ENCODE data around the gene PPP1R9A. TPM values are rescaled to one million over a fixed set of nuclear protein-coding genes. Genes with fewer than 3 reads are reported as not detected.

The PPP1R9A gene
- polyA plus RNA-seq, 1 donor from 2014 or later, result 52.8 TPM

DNA sequence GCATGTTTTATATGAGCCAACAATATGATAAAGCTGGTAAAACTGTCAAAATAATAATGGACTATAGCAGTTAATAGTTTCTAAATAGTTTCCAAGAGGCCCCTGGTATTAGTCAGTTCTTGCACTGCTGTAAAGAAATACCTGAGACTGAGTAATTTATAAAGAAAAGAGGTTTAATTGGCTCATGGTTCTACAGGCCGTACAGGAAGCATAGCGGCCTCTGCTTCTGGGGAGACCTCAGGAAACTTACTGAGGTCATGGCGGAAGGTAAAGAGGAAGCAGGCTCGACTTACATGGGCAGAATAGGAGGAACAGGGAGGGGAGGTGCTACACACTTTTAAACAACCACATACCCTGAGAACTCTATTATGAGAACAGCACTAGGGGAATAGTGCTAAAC lies 104.6 kb downstream of the PPP1R9A start:
- Histone ChIP-seq H3K79me2 (replicated peaks; ENCODE audit: insufficient read depth, low read length) (peaks cover 3% of the 10 kb centered on the region), H3K9me3 (ENCODE audit: low read length) (no peaks in the 10 kb centered on the region), H2AFZ (ENCODE audit: low read depth, low read length) (no peak overlapping the region), H3F3A (ENCODE audit: insufficient read depth, low read length, poor library complexity, severe bottlenecking) (no peaks in the 10 kb centered on the region), H3K36me3 (ENCODE audit: insufficient read depth, low read length) (no peaks in the 10 kb centered on the region), H3K4me2 (ENCODE audit: low read length) (no peak overlapping the region), H3K27me3 (ENCODE audit: insufficient read depth, low read depth, low read length) (no peaks in the 10 kb centered on the region), H3K4me3 (ENCODE audit: low read length) (no peak overlapping the region), H4K20me1 (ENCODE audit: insufficient read depth) (no peaks in the 10 kb centered on the region), H3K9ac (ENCODE audit: low read length) (no peak overlapping the region), H3K27ac (ENCODE audit: low read length) (no peak overlapping the region), H3K9me2 (ENCODE audit: insufficient read depth, low read length) (no peaks in the 10 kb centered on the region)
- no peak for TF ChIP-seq MXI1 (conservative IDR thresholded peaks at IDR 0.05; ENCODE audit: poor library complexity, severe bottlenecking)
- TF ChIP-seq, protein P1, sequence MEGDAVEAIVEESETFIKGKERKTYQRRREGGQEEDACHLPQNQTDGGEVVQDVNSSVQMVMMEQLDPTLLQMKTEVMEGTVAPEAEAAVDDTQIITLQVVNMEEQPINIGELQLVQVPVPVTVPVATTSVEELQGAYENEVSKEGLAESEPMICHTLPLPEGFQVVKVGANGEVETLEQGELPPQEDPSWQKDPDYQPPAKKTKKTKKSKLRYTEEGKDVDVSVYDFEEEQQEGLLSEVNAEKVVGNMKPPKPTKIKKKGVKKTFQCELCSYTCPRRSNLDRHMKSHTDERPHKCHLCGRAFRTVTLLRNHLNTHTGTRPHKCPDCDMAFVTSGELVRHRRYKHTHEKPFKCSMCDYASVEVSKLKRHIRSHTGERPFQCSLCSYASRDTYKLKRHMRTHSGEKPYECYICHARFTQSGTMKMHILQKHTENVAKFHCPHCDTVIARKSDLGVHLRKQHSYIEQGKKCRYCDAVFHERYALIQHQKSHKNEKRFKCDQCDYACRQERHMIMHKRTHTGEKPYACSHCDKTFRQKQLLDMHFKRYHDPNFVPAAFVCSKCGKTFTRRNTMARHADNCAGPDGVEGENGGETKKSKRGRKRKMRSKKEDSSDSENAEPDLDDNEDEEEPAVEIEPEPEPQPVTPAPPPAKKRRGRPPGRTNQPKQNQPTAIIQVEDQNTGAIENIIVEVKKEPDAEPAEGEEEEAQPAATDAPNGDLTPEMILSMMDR (IDR thresholded peaks at IDR 0.05; ENCODE audit: poor library complexity, severe bottlenecking), result no peak
- TF ChIP-seq SMC3 (conservative IDR thresholded peaks at IDR 0.05; ENCODE audit: poor library complexity), result no peak
- TF ChIP-seq, protein P2, sequence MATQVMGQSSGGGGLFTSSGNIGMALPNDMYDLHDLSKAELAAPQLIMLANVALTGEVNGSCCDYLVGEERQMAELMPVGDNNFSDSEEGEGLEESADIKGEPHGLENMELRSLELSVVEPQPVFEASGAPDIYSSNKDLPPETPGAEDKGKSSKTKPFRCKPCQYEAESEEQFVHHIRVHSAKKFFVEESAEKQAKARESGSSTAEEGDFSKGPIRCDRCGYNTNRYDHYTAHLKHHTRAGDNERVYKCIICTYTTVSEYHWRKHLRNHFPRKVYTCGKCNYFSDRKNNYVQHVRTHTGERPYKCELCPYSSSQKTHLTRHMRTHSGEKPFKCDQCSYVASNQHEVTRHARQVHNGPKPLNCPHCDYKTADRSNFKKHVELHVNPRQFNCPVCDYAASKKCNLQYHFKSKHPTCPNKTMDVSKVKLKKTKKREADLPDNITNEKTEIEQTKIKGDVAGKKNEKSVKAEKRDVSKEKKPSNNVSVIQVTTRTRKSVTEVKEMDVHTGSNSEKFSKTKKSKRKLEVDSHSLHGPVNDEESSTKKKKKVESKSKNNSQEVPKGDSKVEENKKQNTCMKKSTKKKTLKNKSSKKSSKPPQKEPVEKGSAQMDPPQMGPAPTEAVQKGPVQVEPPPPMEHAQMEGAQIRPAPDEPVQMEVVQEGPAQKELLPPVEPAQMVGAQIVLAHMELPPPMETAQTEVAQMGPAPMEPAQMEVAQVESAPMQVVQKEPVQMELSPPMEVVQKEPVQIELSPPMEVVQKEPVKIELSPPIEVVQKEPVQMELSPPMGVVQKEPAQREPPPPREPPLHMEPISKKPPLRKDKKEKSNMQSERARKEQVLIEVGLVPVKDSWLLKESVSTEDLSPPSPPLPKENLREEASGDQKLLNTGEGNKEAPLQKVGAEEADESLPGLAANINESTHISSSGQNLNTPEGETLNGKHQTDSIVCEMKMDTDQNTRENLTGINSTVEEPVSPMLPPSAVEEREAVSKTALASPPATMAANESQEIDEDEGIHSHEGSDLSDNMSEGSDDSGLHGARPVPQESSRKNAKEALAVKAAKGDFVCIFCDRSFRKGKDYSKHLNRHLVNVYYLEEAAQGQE (IDR thresholded peaks at IDR 0.05; ENCODE audit: borderline replicate concordance), result no peak
- TF ChIP-seq EZH2 (IDR thresholded peaks at IDR 0.05; ENCODE audit: borderline replicate concordance, insufficient read depth, low read length, poor library complexity, severe bottlenecking), result no peak
- TF ChIP-seq EP300 (conservative IDR thresholded peaks at IDR 0.05; ENCODE audit: poor library complexity, severe bottlenecking), result no peak
- TF ChIP-seq TAF1 (IDR thresholded peaks at IDR 0.05; ENCODE audit: low read depth), result no peak
- no peak for TF ChIP-seq RAD21 (conservative IDR thresholded peaks at IDR 0.05)
- TF ChIP-seq POLR2AphosphoS5 (IDR thresholded peaks at IDR 0.05), result no peak

DNA sequence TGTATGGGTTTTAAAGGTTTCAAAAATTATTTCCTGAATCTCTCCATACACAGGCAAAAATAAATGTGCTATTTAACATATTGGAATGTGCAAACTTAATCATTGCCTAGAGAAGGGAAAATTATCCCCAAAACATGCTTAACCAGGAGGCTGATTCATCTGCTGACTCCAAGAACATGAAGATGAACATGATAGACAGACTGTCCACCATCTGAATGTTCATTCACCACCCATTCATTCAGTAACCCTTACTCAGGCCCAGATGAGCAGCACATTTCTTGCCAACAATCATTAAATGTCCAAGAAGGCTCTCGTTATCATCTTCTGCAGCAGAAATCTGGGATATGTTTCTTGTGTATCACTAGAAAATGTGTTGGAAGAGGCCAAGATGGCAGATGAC lies 110.6 kb downstream of the PPP1R9A start:
- Histone ChIP-seq H3K4me3 (ENCODE audit: low read length) (no peak overlapping the region), H3K27me3 (ENCODE audit: insufficient read depth, low read depth, low read length) (no peaks in the 10 kb centered on the region), H3K4me2 (ENCODE audit: low read length) (no peak overlapping the region), H2AFZ (ENCODE audit: low read depth, low read length) (no peak overlapping the region), H3K36me3 (ENCODE audit: insufficient read depth, low read length) (no peaks in the 10 kb centered on the region), H3K9me3 (ENCODE audit: low read length) (no peaks in the 10 kb centered on the region), H3K79me2 (replicated peaks; ENCODE audit: insufficient read depth, low read length) (peaks cover 3% of the 10 kb centered on the region), H4K20me1 (ENCODE audit: insufficient read depth) (no peaks in the 10 kb centered on the region), H3K27ac (ENCODE audit: low read length) (no peak overlapping the region), H3F3A (ENCODE audit: insufficient read depth, low read length, poor library complexity, severe bottlenecking) (no peaks in the 10 kb centered on the region), H3K9ac (ENCODE audit: low read length) (no peak overlapping the region), H3K9me2 (ENCODE audit: insufficient read depth, low read length) (no peaks in the 10 kb centered on the region)
- TF ChIP-seq MXI1 (conservative IDR thresholded peaks at IDR 0.05; ENCODE audit: poor library complexity, severe bottlenecking) (no peak), EP300 (conservative IDR thresholded peaks at IDR 0.05; ENCODE audit: poor library complexity, severe bottlenecking) (no peak), EZH2 (IDR thresholded peaks at IDR 0.05; ENCODE audit: borderline replicate concordance, insufficient read depth, low read length, poor library complexity, severe bottlenecking) (no peak), RAD21 (conservative IDR thresholded peaks at IDR 0.05) (no peak)
- TF ChIP-seq, protein P2 (IDR thresholded peaks at IDR 0.05; ENCODE audit: borderline replicate concordance), result no peak

All from neural cell (in vitro differentiated cells).